HUES6 (cell line): Measurements from ENCODE around the gene TM2D3.

Source experiments
- H3K27ac ChIP-seq: 2 replicates; pipeline ENCODE4 v1.7.0; 2013; ENCODE audit warnings: low read depth, mild to moderate bottlenecking, low read length, inconsistent platforms
- H3K27me3 ChIP-seq: 2 replicates; pipeline ENCODE4 v1.6.1; 2013; ENCODE audit warnings: low read length; ENCODE audit not compliant: control insufficient read depth, insufficient read depth
- H3K36me3 ChIP-seq: 2 replicates; pipeline ENCODE4 v1.6.1; 2013; ENCODE audit warnings: low read length; ENCODE audit not compliant: control insufficient read depth, insufficient read depth
- H3K4me1 ChIP-seq: 2 replicates; pipeline ENCODE4 v1.6.1; 2013; ENCODE audit warnings: low read length; ENCODE audit not compliant: control insufficient read depth, insufficient read depth
- H3K4me3 ChIP-seq: 2 replicates; pipeline ENCODE4 v1.5.1; 2013; ENCODE audit warnings: low read depth, low read length
- H3K9ac ChIP-seq: one replicate; pipeline ENCODE4 v1.6.1; 2013; ENCODE audit warnings: mild to moderate bottlenecking, low read length
- H3K9me3 ChIP-seq: 2 replicates; pipeline ENCODE4 v1.6.1; 2013; ENCODE audit warnings: low read depth, low read length; ENCODE audit not compliant: control insufficient read depth, insufficient read depth

TM2D3 gene

DNA sequence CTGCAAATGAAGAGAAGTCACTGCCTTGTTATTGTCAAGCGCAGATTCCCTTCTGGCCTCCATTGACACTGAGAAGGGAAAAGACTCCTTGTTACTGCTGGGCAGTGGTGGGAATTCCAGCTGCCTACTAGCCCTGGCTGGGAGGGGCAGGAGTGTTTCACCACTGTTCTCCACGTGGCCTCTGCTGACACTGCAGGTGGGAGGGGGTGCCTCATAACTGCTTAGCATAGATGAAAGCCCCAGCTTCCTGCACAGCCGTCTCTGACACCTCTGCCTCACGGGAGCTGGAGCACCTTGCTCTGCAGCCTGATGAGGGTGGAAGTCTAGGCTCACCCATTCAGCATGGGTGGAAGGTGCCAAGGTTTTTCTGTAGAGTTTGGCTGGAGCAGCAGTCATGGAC lies 52.1 kb downstream of the TM2D3 start:
- H3K36me3 ChIP-seq, result no peaks in the 10 kb centered on the region
- H3K9ac ChIP-seq, result no peak overlapping the region

DNA sequence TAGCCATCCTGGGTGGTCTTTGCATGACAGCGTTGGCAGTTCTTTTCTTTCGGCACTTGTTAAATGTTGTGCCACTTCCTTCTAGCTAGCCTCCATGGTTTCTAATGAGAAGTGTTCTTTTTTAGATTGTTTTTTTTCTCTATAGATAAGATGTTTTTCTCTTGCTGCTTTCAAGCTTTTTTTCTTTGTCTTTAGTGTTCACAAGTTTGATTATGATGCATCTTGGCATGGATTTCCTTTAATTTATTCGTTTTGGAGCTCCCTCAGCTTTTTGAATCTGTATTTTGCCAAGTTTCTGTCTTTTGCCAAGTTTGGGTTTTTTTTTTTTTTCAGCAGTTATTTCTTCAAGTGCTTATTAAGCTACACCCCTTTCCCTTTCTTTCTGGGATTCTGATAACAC lies 53.1 kb downstream of the TM2D3 start:
- Histone ChIP-seq H3K4me3 (no peak overlapping the region), H3K27ac (no peak overlapping the region), H3K4me1 (no peaks in the 10 kb centered on the region), H3K9ac (no peak overlapping the region), H3K9me3 (no peaks in the 10 kb centered on the region), H3K27me3 (no peaks in the 10 kb centered on the region), H3K36me3 (no peaks in the 10 kb centered on the region)

More for the DNA sequence above, 52.1 kb downstream of the TM2D3 start:
- Histone ChIP-seq H3K27me3 (no peaks in the 10 kb centered on the region), H3K4me3 (no peak overlapping the region), H3K9me3 (peaks cover 6% of the 10 kb centered on the region; the same call in 1 of the 2 replicates), H3K4me1 (no peaks in the 10 kb centered on the region), H3K27ac (no peak overlapping the region)

DNA sequence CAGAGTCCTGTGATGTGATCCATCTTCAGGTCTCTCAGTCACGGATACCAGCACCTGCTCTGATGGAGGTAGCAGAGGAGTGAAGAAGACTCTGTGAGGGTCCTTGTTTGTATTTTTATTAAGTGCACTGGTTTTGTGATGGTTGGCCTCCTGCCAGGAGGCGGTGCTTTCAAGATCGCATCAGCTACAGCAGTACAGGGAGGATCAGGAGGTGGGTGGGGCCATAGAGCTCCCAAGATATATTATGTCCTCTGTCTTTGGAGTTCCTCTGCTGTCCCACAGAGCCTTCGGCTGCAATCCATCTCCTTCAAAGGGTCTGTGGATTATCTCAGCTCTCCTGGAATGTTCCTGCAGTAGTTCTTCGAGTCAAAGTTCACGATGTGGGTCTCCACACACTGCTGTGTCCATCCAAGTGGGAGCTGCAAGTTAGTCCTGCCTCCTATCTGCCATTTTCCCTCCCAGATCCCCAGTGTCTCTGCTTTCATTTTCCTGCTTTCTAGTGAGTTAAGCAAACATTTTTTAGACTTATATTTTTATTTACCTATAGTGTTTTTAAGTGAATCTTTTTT lies 54.7 kb downstream of the TM2D3 start:
- no peaks in the 10 kb centered on the region for H3K27me3 ChIP-seq
- H3K9me3 ChIP-seq, result no peaks in the 10 kb centered on the region
- no peaks in the 10 kb centered on the region for H3K36me3 ChIP-seq
- H3K4me1 ChIP-seq, result no peaks in the 10 kb centered on the region
- no peak overlapping the region for H3K9ac ChIP-seq
- no peak overlapping the region for H3K27ac ChIP-seq
- no peak overlapping the region for H3K4me3 ChIP-seq

DNA sequence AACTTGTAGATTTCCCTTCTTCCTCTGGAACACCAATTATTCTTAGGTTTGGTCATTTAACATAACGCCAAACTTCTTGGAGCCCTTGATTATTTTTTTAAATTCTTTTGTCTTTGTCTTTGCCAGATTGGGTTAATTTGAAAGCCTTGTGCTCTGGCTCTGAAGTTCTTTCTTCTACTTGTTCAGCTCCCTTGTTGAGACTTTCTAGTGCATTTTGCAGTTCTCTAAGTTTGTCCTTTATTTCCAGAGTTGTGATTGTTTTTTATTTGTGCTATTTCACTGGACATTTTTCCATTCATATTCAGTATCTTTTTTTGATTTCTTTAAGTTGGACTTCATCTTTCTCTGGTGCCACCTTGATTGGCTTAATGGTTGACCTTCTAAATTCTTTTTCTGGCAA lies 55.5 kb downstream of the TM2D3 start:
- no peak overlapping the region for H3K4me3 ChIP-seq
- H3K4me1 ChIP-seq, result no peaks in the 10 kb centered on the region
- no peak overlapping the region for H3K27ac ChIP-seq
- no peaks in the 10 kb centered on the region for H3K9me3 ChIP-seq
- no peaks in the 10 kb centered on the region for H3K27me3 ChIP-seq
- no peak overlapping the region for H3K9ac ChIP-seq
- no peaks in the 10 kb centered on the region for H3K36me3 ChIP-seq
